IMR-90 (cell line): ENCODE results near the gene CTBP1. TPM values are rescaled to one million over a fixed set of nuclear protein-coding genes. Genes with fewer than 3 reads are reported as not detected.

Experiments used
- ATAC-seq: fragments of 200-7000 bp; cut with Tn5 transposase; 2 replicates; pipeline ENCODE4 v1.9.1; 2020; ENCODE audit warnings: low read depth, mild to moderate bottlenecking, moderate library complexity
- BruUV-seq: library from RNA; stranded (reverse); fragments of 400-500 nt; replicated peaks from 2 replicates; lab custom pipeline; 2021; lab: Mats Ljungman, UMichigan
- CTCF ChIA-PET: fragments of 300-600 bp; formaldehyde crosslinking; extraction: SDS; loops from one replicate; lab custom pipeline; 2021; ENCODE audit warnings: antibody characterized with exemption; lab: Yijun Ruan, JAX
- POLR2A ChIA-PET: fragments of 300-600 bp; sonication (Branson Sonifier 250); formaldehyde crosslinking; loops from one replicate; lab custom pipeline; 2022; ENCODE audit warnings: antibody characterized with exemption; ENCODE audit not compliant: unreplicated experiment; lab: Charles Lee
- DNase-seq: peaks from one replicate; pipeline ENCODE4 v3.0.0; 2013
- H2AFZ ChIP-seq: replicated peaks from 2 replicates; pipeline ENCODE3; 2013; ENCODE audit warnings: low read length, mild to moderate bottlenecking; ENCODE audit not compliant: poor library complexity
- H2AK5ac ChIP-seq: 2 replicates; pipeline ENCODE4 v1.6.1; 2013; ENCODE audit warnings: low read depth, low read length, inconsistent platforms
- H2AK9ac ChIP-seq: replicated peaks from 2 replicates; pipeline ENCODE3; 2013; ENCODE audit warnings: mild to moderate bottlenecking, low read depth, low read length, moderate library complexity; ENCODE audit not compliant: poor library complexity
- H2BK120ac ChIP-seq: 2 replicates; pipeline ENCODE4 v1.6.1; 2013; ENCODE audit warnings: low read depth, low read length, inconsistent platforms
- H2BK15ac ChIP-seq: 3 replicates; pipeline ENCODE4 v1.6.1; 2013; ENCODE audit warnings: low read depth, low read length, inconsistent platforms
- H2BK20ac ChIP-seq: 2 replicates; pipeline ENCODE4 v1.6.1; 2013; ENCODE audit warnings: low read depth, mild to moderate bottlenecking, inconsistent platforms, low read length, moderate library complexity
- H2BK5ac ChIP-seq: 2 replicates; pipeline ENCODE4 v1.6.1; 2013; ENCODE audit warnings: mild to moderate bottlenecking, low read depth, low read length, inconsistent platforms; ENCODE audit not compliant: poor library complexity, severe bottlenecking
- H3K14ac ChIP-seq: replicated peaks from 2 replicates; pipeline ENCODE4 v1.6.1; 2013; ENCODE audit warnings: low read depth, low read length, inconsistent platforms
- H3K18ac ChIP-seq: 2 replicates; pipeline ENCODE4 v1.6.1; 2013; ENCODE audit warnings: low read depth, low read length, control low read depth
- H3K23ac ChIP-seq: 2 replicates; pipeline ENCODE4 v1.6.1; 2013; ENCODE audit warnings: low read depth, low read length, inconsistent platforms
- H3K27ac ChIP-seq: 2 replicates; pipeline ENCODE4 v1.5.1; 2013; ENCODE audit warnings: mild to moderate bottlenecking, control low read depth, low read length; ENCODE audit not compliant: insufficient read depth
- H3K27me3 ChIP-seq: 2 replicates; pipeline ENCODE4 v1.6.1; 2013; ENCODE audit warnings: low read length; ENCODE audit not compliant: control insufficient read depth, insufficient read depth
- H3K36me3 ChIP-seq: 2 replicates; pipeline ENCODE4 v1.6.1; 2013; ENCODE audit warnings: low read length, mixed read lengths; ENCODE audit not compliant: control insufficient read depth, insufficient read depth
- H3K4ac ChIP-seq: 2 replicates; pipeline ENCODE4 v1.6.1; 2013; ENCODE audit warnings: low read depth, low read length, inconsistent platforms
- H3K4me1 ChIP-seq: 2 replicates; pipeline ENCODE4 v1.6.1; 2013; ENCODE audit warnings: low read length, mixed read lengths; ENCODE audit not compliant: control insufficient read depth, insufficient read depth
- H3K4me2 ChIP-seq: 2 replicates; pipeline ENCODE4 v1.6.1; 2013; ENCODE audit warnings: low read depth, mild to moderate bottlenecking, control low read depth, low read length, moderate library complexity
- H3K4me3 ChIP-seq: 2 replicates; pipeline ENCODE4 v1.5.1; 2013; ENCODE audit warnings: low read depth, mild to moderate bottlenecking, control low read depth, low read length, moderate library complexity; ENCODE audit not compliant: insufficient read depth
- H3K56ac ChIP-seq: 2 replicates; pipeline ENCODE4 v1.6.1; 2013; ENCODE audit warnings: low read length, inconsistent platforms; ENCODE audit not compliant: insufficient read depth; ENCODE audit errors: extremely low read depth
- H3K79me1 ChIP-seq, 2 experiments: 2 replicates each; pipeline ENCODE4 v1.6.1; 2013; ENCODE audit warnings: low read length in 2 of 2, inconsistent platforms in 1 of 2, low read depth in 1 of 2
- H3K9ac ChIP-seq: 2 replicates; pipeline ENCODE4 v1.6.1; 2013; ENCODE audit warnings: low read depth, low read length, control low read depth
- H3K9me1 ChIP-seq: 2 replicates; pipeline ENCODE4 v1.6.1; 2013; ENCODE audit warnings: low read length, inconsistent platforms; ENCODE audit not compliant: insufficient read depth
- H3K9me3 ChIP-seq: 2 replicates; pipeline ENCODE4 v1.6.1; 2013; ENCODE audit warnings: low read length; ENCODE audit not compliant: control insufficient read depth, insufficient read depth
- H4K20me1 ChIP-seq: 2 replicates; pipeline ENCODE4 v1.6.1; 2013; ENCODE audit warnings: low read length, inconsistent platforms; ENCODE audit not compliant: insufficient read depth
- H4K5ac ChIP-seq: 2 replicates; pipeline ENCODE4 v1.6.1; 2013; ENCODE audit warnings: mild to moderate bottlenecking, low read depth, low read length, control low read depth
- H4K8ac ChIP-seq, 2 experiments: 2 replicates each; pipeline ENCODE4 v1.6.1; 2013; ENCODE audit warnings: low read depth in 2 of 2, low read length in 2 of 2, control low read depth in 1 of 2, inconsistent platforms in 1 of 2
- H4K91ac ChIP-seq: 2 replicates; pipeline ENCODE4 v1.6.1; 2013; ENCODE audit warnings: low read depth, low read length, inconsistent platforms; ENCODE audit not compliant: insufficient read depth
- BHLHE40 ChIP-seq: fragments of 150-350 bp; IDR thresholded peaks from 2 replicates; pipeline ENCODE4 v1.6.1; 2016; ENCODE audit warnings: mild to moderate bottlenecking, low read depth, low read length
- CEBPB ChIP-seq: IDR thresholded peaks from 2 replicates; pipeline ENCODE4 v1.6.1; 2012; ENCODE audit warnings: low read depth, low read length, improper control_type of control experiment
- CHD1 ChIP-seq: IDR thresholded peaks from 2 replicates; pipeline ENCODE4 v1.6.1; 2012; ENCODE audit warnings: low read depth, low read length, improper control_type of control experiment
- FOS ChIP-seq: fragments of 150-350 bp; IDR thresholded peaks from 2 replicates; pipeline ENCODE4 v1.6.1; 2016; ENCODE audit warnings: low read depth, low read length
- MAFK ChIP-seq: IDR thresholded peaks from 2 replicates; pipeline ENCODE4 v1.6.1; 2012; ENCODE audit warnings: low read depth, low read length, improper control_type of control experiment
- MAZ ChIP-seq: IDR thresholded peaks from 2 replicates; pipeline ENCODE4 v1.6.1; 2012; ENCODE audit warnings: low read depth, mild to moderate bottlenecking, low read length, improper control_type of control experiment, moderate library complexity, borderline replicate concordance
- MXI1 ChIP-seq: IDR thresholded peaks from 2 replicates; pipeline ENCODE4 v1.6.1; 2012; ENCODE audit warnings: low read depth, mild to moderate bottlenecking, low read length, moderate library complexity, borderline replicate concordance
- NFE2L2 ChIP-seq: fragments of 150-350 bp; IDR thresholded peaks from 2 replicates; pipeline ENCODE4 v1.6.1; 2016; ENCODE audit warnings: low read depth, mild to moderate bottlenecking, low read length
- POLR2A ChIP-seq: IDR thresholded peaks from 2 replicates; pipeline ENCODE4 v1.6.1; 2012; ENCODE audit warnings: mild to moderate bottlenecking, low read depth, low read length
- RAD21 ChIP-seq: IDR thresholded peaks from 2 replicates; pipeline ENCODE4 v1.6.1; 2012; ENCODE audit warnings: low read length, improper control_type of control experiment
- RCOR1 ChIP-seq: IDR thresholded peaks from 2 replicates; pipeline ENCODE4 v1.6.1; 2012; ENCODE audit warnings: mild to moderate bottlenecking, low read length, improper control_type of control experiment; ENCODE audit not compliant: insufficient replicate concordance
- RFX5 ChIP-seq: IDR thresholded peaks from 2 replicates; pipeline ENCODE4 v1.8.0; 2012; ENCODE audit warnings: low read depth, mild to moderate bottlenecking, low read length, moderate library complexity
- SMC3 ChIP-seq: fragments of 150-350 bp; IDR thresholded peaks from 2 replicates; pipeline ENCODE4 v1.6.1; 2016; ENCODE audit warnings: low read depth, mild to moderate bottlenecking, antibody characterized with exemption, low read length, moderate library complexity
- WGBS, 2 experiments: methylation state at CpG; one replicate each; pipeline versions ENCODE4 v1.1.5 to v1.1.7; 2013; ENCODE audit warnings: missing lambda C conversion rate in 2 of 2; ENCODE audit not compliant: insufficient read length in 1 of 2; ENCODE audit errors: extremely low coverage in 2 of 2; 5-methylcytosine and 5-hydroxymethylcytosine counted together
- dilution Hi-C: fragments of 300-500 bp; cut with HindIII; formaldehyde crosslinking; loops from one replicate; pipeline ENCODE4 v1.14.3; 2018; ENCODE audit warnings: low sequenced_read_pairs; ENCODE audit not compliant: unreplicated experiment
- in situ Hi-C: fragments of 300-500 bp; cut with MboI; formaldehyde crosslinking; loops from 3 replicates; pipeline ENCODE4 v1.14.3; 2019; ENCODE audit warnings: low sequenced_read_pairs, inconsistent platforms, mixed read lengths
- intact Hi-C: fragments of 100-400 bp; cut with micrococcal nuclease; formaldehyde crosslinking; loops from 2 replicates; pipeline ENCODE4 v1.10.0; 2022
- polyA plus RNA-seq, 3 experiments: library from polyadenylated mRNA; depleted of rRNA; stranded (reverse); fragments of >200 nt; gene quantifications; 2 replicates each; pipeline ENCODE4 v1.2.3, GENCODE V29; 2012; ENCODE audit warnings: low replicate concordance in 1 of 3
- total RNA-seq: library from RNA; depleted of rRNA; stranded (reverse); fragments of >200 nt; gene quantifications from 2 replicates; pipeline ENCODE4 v1.2.3, GENCODE V29; 2012
- TF ChIP-seq, protein P1 (sequence below): fragments of 150-350 bp; IDR thresholded peaks from 2 replicates; pipeline ENCODE4 v1.6.1; 2016; ENCODE audit warnings: low read depth, mild to moderate bottlenecking, low read length, moderate library complexity, borderline replicate concordance
- TF ChIP-seq, protein P2 (sequence below): conservative IDR thresholded peaks from 2 replicates; pipeline ENCODE4 v1.5.1; 2012; ENCODE audit warnings: mild to moderate bottlenecking, low read depth, low read length, improper control_type of control experiment
- TF ChIP-seq, protein P3 (sequence below): fragments of 150-350 bp; IDR thresholded peaks from 2 replicates; pipeline ENCODE4 v1.6.1; 2017; ENCODE audit warnings: mild to moderate bottlenecking, antibody characterized with exemption, low read length, low read depth

Gene CTBP1
- total and polyA plus RNA-seq, 2 of the 4 experiments (the other 2 are of a cell fraction) = 147 to 212 TPM

DNA sequence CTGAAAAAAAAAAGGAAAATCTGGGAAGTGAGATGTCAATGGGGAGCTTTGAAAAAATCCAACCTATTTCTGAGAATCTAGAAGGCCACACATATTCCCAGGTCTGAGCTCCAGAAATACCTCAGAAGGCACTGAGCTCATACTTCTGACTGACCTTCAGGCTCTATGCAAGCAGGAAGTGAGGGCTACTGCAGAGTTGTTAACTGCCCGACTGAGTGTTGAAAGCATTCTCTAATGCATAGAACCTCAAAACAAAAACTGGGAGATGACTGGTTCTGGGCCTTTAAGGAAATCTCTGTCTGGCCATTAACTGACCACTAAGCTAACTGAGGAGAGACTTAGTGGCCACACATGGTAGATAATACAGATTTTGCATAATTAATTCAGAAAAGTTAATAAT is 69.0 kb downstream of the CTBP1 start:
- Histone ChIP-seq H3K56ac (no peak overlapping the region), H3K9me1 (no peaks in the 10 kb centered on the region), H4K91ac (no peak overlapping the region), H3K4me1 (peaks cover 16% of the 10 kb centered on the region), H2BK5ac (no peak overlapping the region), H2BK120ac (no peak overlapping the region), H4K20me1 (no peaks in the 10 kb centered on the region), H3K9ac (no peak overlapping the region), H3K36me3 (no peaks in the 10 kb centered on the region), H2BK20ac (no peak overlapping the region), H3K27ac (no peak overlapping the region), H3K9me3 (peaks cover 15% of the 10 kb centered on the region), H3K27me3 (no peaks in the 10 kb centered on the region), H2AFZ (no peak overlapping the region), H3K79me1 (no peaks in the 10 kb centered on the region; a peak in 1 of 4 replicates), H3K4me2 (no peak overlapping the region), H2AK5ac (no peak overlapping the region), H4K8ac (no peak overlapping the region), H3K4ac (no peak overlapping the region), H3K14ac (no peak overlapping the region), H4K5ac (no peak overlapping the region), H3K4me3 (no peak overlapping the region), H3K18ac (no peak overlapping the region), H2AK9ac (no peak overlapping the region), H3K23ac (no peak overlapping the region), H2BK15ac (no peak overlapping the region; the same call in 2 of the 3 replicates)
- BruUV-seq = no TSS peak
- no CpG with 5 or more reads among the region's 1 CpG for WGBS, 2 experiments
- in situ Hi-C loops (no loop called here), dilution Hi-C loops (no loop called here), intact Hi-C loops (no loop called here)
- POLR2A ChIA-PET = no interaction called here
- CTCF ChIA-PET = interaction anchor here (1.5 kb wide), 1 partner anchor 12 kb away, joined by 9 read pairs; no protein-coding TSS in a partner anchor
- DNase-seq (no peak), ATAC-seq (no peak)
- no peak for TF ChIP-seq BHLHE40
- no peak for TF ChIP-seq MAFK
- no peak for TF ChIP-seq RAD21
- no peak for TF ChIP-seq FOS
- TF ChIP-seq, protein P1, sequence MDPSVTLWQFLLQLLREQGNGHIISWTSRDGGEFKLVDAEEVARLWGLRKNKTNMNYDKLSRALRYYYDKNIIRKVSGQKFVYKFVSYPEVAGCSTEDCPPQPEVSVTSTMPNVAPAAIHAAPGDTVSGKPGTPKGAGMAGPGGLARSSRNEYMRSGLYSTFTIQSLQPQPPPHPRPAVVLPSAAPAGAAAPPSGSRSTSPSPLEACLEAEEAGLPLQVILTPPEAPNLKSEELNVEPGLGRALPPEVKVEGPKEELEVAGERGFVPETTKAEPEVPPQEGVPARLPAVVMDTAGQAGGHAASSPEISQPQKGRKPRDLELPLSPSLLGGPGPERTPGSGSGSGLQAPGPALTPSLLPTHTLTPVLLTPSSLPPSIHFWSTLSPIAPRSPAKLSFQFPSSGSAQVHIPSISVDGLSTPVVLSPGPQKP = no peak
- no peak for TF ChIP-seq SMC3
- no peak for TF ChIP-seq MXI1
- TF ChIP-seq, protein P2, sequence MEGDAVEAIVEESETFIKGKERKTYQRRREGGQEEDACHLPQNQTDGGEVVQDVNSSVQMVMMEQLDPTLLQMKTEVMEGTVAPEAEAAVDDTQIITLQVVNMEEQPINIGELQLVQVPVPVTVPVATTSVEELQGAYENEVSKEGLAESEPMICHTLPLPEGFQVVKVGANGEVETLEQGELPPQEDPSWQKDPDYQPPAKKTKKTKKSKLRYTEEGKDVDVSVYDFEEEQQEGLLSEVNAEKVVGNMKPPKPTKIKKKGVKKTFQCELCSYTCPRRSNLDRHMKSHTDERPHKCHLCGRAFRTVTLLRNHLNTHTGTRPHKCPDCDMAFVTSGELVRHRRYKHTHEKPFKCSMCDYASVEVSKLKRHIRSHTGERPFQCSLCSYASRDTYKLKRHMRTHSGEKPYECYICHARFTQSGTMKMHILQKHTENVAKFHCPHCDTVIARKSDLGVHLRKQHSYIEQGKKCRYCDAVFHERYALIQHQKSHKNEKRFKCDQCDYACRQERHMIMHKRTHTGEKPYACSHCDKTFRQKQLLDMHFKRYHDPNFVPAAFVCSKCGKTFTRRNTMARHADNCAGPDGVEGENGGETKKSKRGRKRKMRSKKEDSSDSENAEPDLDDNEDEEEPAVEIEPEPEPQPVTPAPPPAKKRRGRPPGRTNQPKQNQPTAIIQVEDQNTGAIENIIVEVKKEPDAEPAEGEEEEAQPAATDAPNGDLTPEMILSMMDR = no peak
- no peak for TF ChIP-seq CHD1
- TF ChIP-seq CEBPB = no peak
- no peak for TF ChIP-seq RCOR1
- TF ChIP-seq POLR2A = no peak
- TF ChIP-seq, protein P3, sequence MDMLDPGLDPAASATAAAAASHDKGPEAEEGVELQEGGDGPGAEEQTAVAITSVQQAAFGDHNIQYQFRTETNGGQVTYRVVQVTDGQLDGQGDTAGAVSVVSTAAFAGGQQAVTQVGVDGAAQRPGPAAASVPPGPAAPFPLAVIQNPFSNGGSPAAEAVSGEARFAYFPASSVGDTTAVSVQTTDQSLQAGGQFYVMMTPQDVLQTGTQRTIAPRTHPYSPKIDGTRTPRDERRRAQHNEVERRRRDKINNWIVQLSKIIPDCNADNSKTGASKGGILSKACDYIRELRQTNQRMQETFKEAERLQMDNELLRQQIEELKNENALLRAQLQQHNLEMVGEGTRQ = no peak
- no peak for TF ChIP-seq NFE2L2
- TF ChIP-seq MAZ = no peak
- no peak for TF ChIP-seq RFX5
